Right atrium auricular region (tissue), 2 donors: ENCODE measurements around the gene ARMC9. TPM values are rescaled to one million over a fixed set of nuclear protein-coding genes. Genes with fewer than 3 reads are reported as not detected.
A peak's percentile ranks its signal among the peaks of the same experiment; 100 is the strongest.

Experiments used
- DNase-seq: peaks from one replicate; pipeline ENCODE4 v3.0.0-alpha.2; 2019; ENCODE audit warnings: low spot score
- H3K27ac ChIP-seq, 2 donors: fragments of 200-600 bp; sonication (generic); 1 replicate in 1 of 2; 2 replicates in 1 of 2; pipeline ENCODE4 v1.5.1; 2016 to 2019
- H3K27me3 ChIP-seq, 2 donors: fragments of 200-600 bp; sonication (generic); one replicate each; pipeline versions ENCODE4 v1.5.1 to v1.6.0; 2017 to 2019
- H3K36me3 ChIP-seq: fragments of 200-600 bp; sonication (generic); one replicate; pipeline ENCODE4 v1.5.1; 2016
- H3K4me1 ChIP-seq, 2 donors: fragments of 200-600 bp; sonication (generic); one replicate each; pipeline versions ENCODE4 v1.5.1 to v1.6.0; 2017 to 2019
- H3K4me3 ChIP-seq, 2 donors: fragments of 200-600 bp; sonication (generic); 1 replicate in 1 of 2; 2 replicates in 1 of 2; pipeline ENCODE4 v1.5.1; 2017 to 2019; ENCODE audit warnings: mild to moderate bottlenecking in 1 of 2, moderate library complexity in 1 of 2
- H3K9me3 ChIP-seq, 2 donors: fragments of 200-600 bp; sonication (generic); one replicate each; pipeline ENCODE4 v1.5.1; 2019
- CTCF ChIP-seq, 2 donors: fragments of 200-600 bp; sonication (generic); IDR thresholded peaks; one replicate each; pipeline ENCODE4 v1.5.1; 2019; ENCODE audit warnings: antibody characterized with exemption in 2 of 2
- total RNA-seq, 2 donors: library from RNA; depleted of rRNA; stranded (reverse); fragments of >200 nt; gene quantifications; one replicate each; pipeline ENCODE4 v1.1.0, GENCODE V29; 2016

The ARMC9 gene
- total RNA-seq: 1 to 10 TPM; 2.0 to 2.9 TPM

- Histone ChIP-seq H3K27me3 (no peaks in the 10 kb centered on the region), H3K9me3 (no peaks in the 10 kb centered on the region), H3K4me3 (peak within 1 kb of the TSS; percentile 70 to 74), H3K36me3 (no peaks in the 10 kb centered on the region), H3K4me1 (peaks cover 0 to 14% of the 10 kb centered on the region in 2 donors), H3K27ac (peak within 1 kb of the TSS; percentile 29 to 36)
- no peak for TF ChIP-seq CTCF (IDR thresholded peaks at IDR 0.05)
- DNase-seq: peak; percentile 64
These were observed at the start of gene ARMC9 for GRCh38 chr2:231198291-231199173. Gene ARMC9, plus strand, starts transcription at chr2:231198631. Its CDS starts 7,608 bp downstream, at chr2:231206239.

- Histone ChIP-seq H3K4me1 (no peaks in the 10 kb centered on the region), H3K36me3 (peaks cover 30% of the 10 kb centered on the region), H3K27me3 (no peaks in the 10 kb centered on the region), H3K9me3 (no peaks in the 10 kb centered on the region), H3K27ac (no peak overlapping the region), H3K4me3 (no peak overlapping the region)
- no peak for TF ChIP-seq CTCF (IDR thresholded peaks at IDR 0.05)
- DNase-seq: no peak
These were observed 45.5 kb upstream of the ARMC9 start for GRCh38 chr2:231152800-231153557.

GRCh38 chr2:231159306-231159705 lies 39.1 kb upstream of the ARMC9 start:
- TF ChIP-seq CTCF (IDR thresholded peaks at IDR 0.05): no peak
- Histone ChIP-seq H3K9me3 (no peaks in the 10 kb centered on the region), H3K4me1 (peaks cover 0 to 7% of the 10 kb centered on the region in 2 donors), H3K27ac (no peak overlapping the region), H3K27me3 (no peaks in the 10 kb centered on the region), H3K4me3 (no peak overlapping the region), H3K36me3 (peaks cover 15% of the 10 kb centered on the region)
- DNase-seq: no peak

GRCh38 chr2:231160701-231161100 lies 37.7 kb upstream of the ARMC9 start:
- Histone ChIP-seq H3K4me3 (no peak overlapping the region), H3K4me1 (peaks cover 0 to 7% of the 10 kb centered on the region in 2 donors), H3K27me3 (no peaks in the 10 kb centered on the region), H3K36me3 (peaks cover 25% of the 10 kb centered on the region), H3K9me3 (no peaks in the 10 kb centered on the region), H3K27ac (peak overlapping the region in 1 of 2 donors; percentile 43)
- no peak for TF ChIP-seq CTCF (IDR thresholded peaks at IDR 0.05)
- DNase-seq: no peak

GRCh38 chr2:231161252-231161839 lies 37.1 kb upstream of the ARMC9 start:
- peaks cover 32% of the 10 kb centered on the region for H3K36me3 ChIP-seq
- DNase-seq: no peak
- H3K27me3 ChIP-seq: no peaks in the 10 kb centered on the region
- H3K4me1 ChIP-seq: peaks cover 0 to 7% of the 10 kb centered on the region in 2 donors
- H3K9me3 ChIP-seq: no peaks in the 10 kb centered on the region
- TF ChIP-seq CTCF (IDR thresholded peaks at IDR 0.05): no peak
- H3K4me3 ChIP-seq: no peak overlapping the region
- H3K27ac ChIP-seq: peak overlapping the region; percentile 43 to 55
